ENCODE measurements around the gene SAFB2.

The SAFB2 gene

GRCh38 chr19:5560156-5560555 lies 62.4 kb downstream of the SAFB2 start:
- DNase-seq (ENCODE audit: low read depth, low spot score): no peak
- TF ChIP-seq CTCF (IDR thresholded peaks at IDR 0.05; ENCODE audit: low read depth, low read length): no peak
- H3K4me3 ChIP-seq (ENCODE audit: low read depth, low read length): no peak overlapping the region
- in situ Hi-C loops (cut with HindIII; ENCODE audit: low sequenced_read_pairs): no loop called here

GRCh38 chr19:5559804-5560133 lies 62.8 kb downstream of the SAFB2 start:
- in situ Hi-C loops (cut with HindIII; ENCODE audit: low sequenced_read_pairs): no loop called here
- no peak for TF ChIP-seq CTCF (IDR thresholded peaks at IDR 0.05; ENCODE audit: low read depth, low read length)

GRCh38 chr19:5558101-5558621 lies 64.4 kb downstream of the SAFB2 start:
- in situ Hi-C loops (cut with HindIII; ENCODE audit: low sequenced_read_pairs): no loop called here
- no peak for DNase-seq (ENCODE audit: low read depth, low spot score)
- no peak overlapping the region for H3K4me3 ChIP-seq (ENCODE audit: low read depth, low read length)
- TF ChIP-seq CTCF (IDR thresholded peaks at IDR 0.05; ENCODE audit: low read depth, low read length): no peak

More at GRCh38 chr19:5559804-5560133, 62.8 kb downstream of the SAFB2 start:
- no peak overlapping the region for H3K4me3 ChIP-seq (ENCODE audit: low read depth, low read length)
- DNase-seq (ENCODE audit: low read depth, low spot score): no peak

- no peak overlapping the region for H3K4me3 ChIP-seq (ENCODE audit: low read depth, low read length)
- no peak for TF ChIP-seq CTCF (IDR thresholded peaks at IDR 0.05; ENCODE audit: low read depth, low read length)
- no peak for DNase-seq (ENCODE audit: low read depth, low spot score)
- in situ Hi-C loops (cut with HindIII; ENCODE audit: low sequenced_read_pairs): no loop called here
These were observed 64.9 kb downstream of the SAFB2 start for GRCh38 chr19:5557691-5558090.

- no peak overlapping the region for H3K4me3 ChIP-seq (ENCODE audit: low read depth, low read length)
- no peak for DNase-seq (ENCODE audit: low read depth, low spot score)
- in situ Hi-C loops (cut with HindIII; ENCODE audit: low sequenced_read_pairs): no loop called here
- no peak for TF ChIP-seq CTCF (IDR thresholded peaks at IDR 0.05; ENCODE audit: low read depth, low read length)
These were observed 67.7 kb downstream of the SAFB2 start for GRCh38 chr19:5554828-5555227.

- in situ Hi-C loops (cut with HindIII; ENCODE audit: low sequenced_read_pairs): no loop called here
- no peak for TF ChIP-seq CTCF (IDR thresholded peaks at IDR 0.05; ENCODE audit: low read depth, low read length)
- H3K4me3 ChIP-seq (ENCODE audit: low read depth, low read length): no peak overlapping the region
- DNase-seq (ENCODE audit: low read depth, low spot score): no peak
These were observed 68.7 kb downstream of the SAFB2 start for GRCh38 chr19:5553892-5554291.

- in situ Hi-C loops (cut with HindIII; ENCODE audit: low sequenced_read_pairs): no loop called here
- TF ChIP-seq CTCF (IDR thresholded peaks at IDR 0.05; ENCODE audit: low read depth, low read length): peak; percentile 67
- DNase-seq (ENCODE audit: low read depth, low spot score): peak; percentile 31
- no peak overlapping the region for H3K4me3 ChIP-seq (ENCODE audit: low read depth, low read length)
These were observed 74.7 kb downstream of the SAFB2 start for GRCh38 chr19:5547881-5548280.

All from astrocyte of the spinal cord (primary cell).